Vagina (tissue), 2 donors: ENCODE results near the gene EFTUD2.

Source experiments
- POLR2A ChIP-seq, 2 donors: fragments of 450-650 bp; IDR thresholded peaks; one replicate each; pipeline ENCODE4 v1.6.1; 2017; ENCODE audit warnings: antibody characterized with exemption in 2 of 2, mild to moderate bottlenecking in 2 of 2, moderate library complexity in 2 of 2
- TF ChIP-seq, protein P1 (sequence below), 3 experiments: fragments of 450-650 bp in 2 of 3; fragments of 200-600 bp in 1 of 3; sonication (generic) in 1 of 3; IDR thresholded peaks; one replicate each; pipeline ENCODE4 v1.5.1; 2017 to 2019; ENCODE audit warnings: antibody characterized with exemption in 3 of 3, mild to moderate bottlenecking in 2 of 3, moderate library complexity in 2 of 3

DNA sequence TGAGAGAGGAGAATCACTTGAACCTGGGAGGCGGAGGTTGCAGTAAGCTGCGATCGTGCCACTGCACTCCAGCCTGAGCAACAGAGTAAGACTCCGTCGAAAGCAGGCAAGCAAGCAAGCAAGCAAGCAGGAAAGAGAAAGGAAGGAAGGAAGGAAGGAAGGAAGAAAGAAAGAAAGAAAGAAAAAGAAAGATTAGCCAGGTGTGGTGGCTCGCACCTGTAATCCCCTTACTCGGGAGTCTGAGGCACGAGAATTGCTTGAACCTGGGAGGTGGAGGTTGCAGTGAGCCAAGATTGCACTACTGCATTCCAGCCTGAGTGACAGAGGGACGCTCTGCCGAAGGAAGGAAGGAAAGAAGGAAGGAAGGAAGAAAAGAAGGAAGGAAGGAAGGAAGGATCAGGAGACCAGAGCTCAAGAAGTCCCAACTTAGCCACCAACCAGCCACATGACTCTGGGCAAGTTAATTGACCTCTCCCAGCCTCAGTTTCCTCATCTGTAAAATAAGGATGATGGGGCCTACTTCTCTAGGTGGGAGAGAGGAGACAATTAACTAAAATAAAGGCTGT lies 9.6 kb upstream of the EFTUD2 start:
- TF ChIP-seq, protein P1, sequence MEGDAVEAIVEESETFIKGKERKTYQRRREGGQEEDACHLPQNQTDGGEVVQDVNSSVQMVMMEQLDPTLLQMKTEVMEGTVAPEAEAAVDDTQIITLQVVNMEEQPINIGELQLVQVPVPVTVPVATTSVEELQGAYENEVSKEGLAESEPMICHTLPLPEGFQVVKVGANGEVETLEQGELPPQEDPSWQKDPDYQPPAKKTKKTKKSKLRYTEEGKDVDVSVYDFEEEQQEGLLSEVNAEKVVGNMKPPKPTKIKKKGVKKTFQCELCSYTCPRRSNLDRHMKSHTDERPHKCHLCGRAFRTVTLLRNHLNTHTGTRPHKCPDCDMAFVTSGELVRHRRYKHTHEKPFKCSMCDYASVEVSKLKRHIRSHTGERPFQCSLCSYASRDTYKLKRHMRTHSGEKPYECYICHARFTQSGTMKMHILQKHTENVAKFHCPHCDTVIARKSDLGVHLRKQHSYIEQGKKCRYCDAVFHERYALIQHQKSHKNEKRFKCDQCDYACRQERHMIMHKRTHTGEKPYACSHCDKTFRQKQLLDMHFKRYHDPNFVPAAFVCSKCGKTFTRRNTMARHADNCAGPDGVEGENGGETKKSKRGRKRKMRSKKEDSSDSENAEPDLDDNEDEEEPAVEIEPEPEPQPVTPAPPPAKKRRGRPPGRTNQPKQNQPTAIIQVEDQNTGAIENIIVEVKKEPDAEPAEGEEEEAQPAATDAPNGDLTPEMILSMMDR (IDR thresholded peaks at IDR 0.05): no peak
- no peak for TF ChIP-seq POLR2A (IDR thresholded peaks at IDR 0.05)
